ENCODE results near the gene ZNF263. TPM values are rescaled to one million over a fixed set of nuclear protein-coding genes. Genes with fewer than 3 reads are reported as not detected.

ZNF263 gene
- total RNA-seq, 1 experiment from 2014 or later: 52.2 TPM

DNA sequence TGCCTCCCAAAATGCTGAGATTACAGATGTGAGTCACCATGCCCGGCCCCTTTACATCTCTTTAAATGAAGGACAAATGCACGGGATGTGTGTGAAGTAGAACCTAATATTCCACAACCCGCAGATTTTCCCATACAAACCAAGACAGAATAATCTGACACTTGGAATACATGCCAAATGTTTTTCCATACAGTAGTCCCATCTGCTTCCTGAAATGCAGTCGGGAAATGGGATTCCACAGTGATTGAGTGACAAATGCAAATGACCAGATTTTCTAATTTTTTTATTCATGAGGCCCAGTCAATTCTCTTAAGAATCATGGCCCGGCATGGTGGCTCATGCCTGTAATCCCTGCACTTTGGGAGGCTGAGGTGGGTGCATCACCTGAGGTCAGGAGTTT lies 41.5 kb upstream of the ZNF263 start:
- no peak overlapping the region for H3K27ac ChIP-seq (ENCODE audit: low read length)
- ChIA-PET POLR2A (ENCODE audit: unreplicated experiment) (no interaction called here), CTCF (no interaction called here)
- H4K20me1 ChIP-seq (ENCODE audit: low read length): no peaks in the 10 kb centered on the region
- H3K9ac ChIP-seq (ENCODE audit: low read length): no peak overlapping the region
- no peaks in the 10 kb centered on the region for H3K9me3 ChIP-seq (ENCODE audit: low read length)
- H3F3A ChIP-seq (ENCODE audit: low read length, unreplicated experiment): no peaks in the 10 kb centered on the region
- no peak overlapping the region for H3K4me3 ChIP-seq (ENCODE audit: low read length)
- intact Hi-C loops (cut with micrococcal nuclease): no loop called here
- no peaks in the 10 kb centered on the region for H3K36me3 ChIP-seq (ENCODE audit: low read depth, low read length)
- H3K4me2 ChIP-seq (ENCODE audit: low read length): no peak overlapping the region
- ATAC-seq (no peak), DNase-seq (no peak)
- no peaks in the 10 kb centered on the region for H3K27me3 ChIP-seq (ENCODE audit: low read length)
- no peaks in the 10 kb centered on the region for H3K4me1 ChIP-seq (ENCODE audit: insufficient read depth, low read length)
- H3K79me2 ChIP-seq (ENCODE audit: low read length): no peaks in the 10 kb centered on the region
- BruUV-seq (replicated peaks): no TSS peak
- TF ChIP-seq, protein P1, sequence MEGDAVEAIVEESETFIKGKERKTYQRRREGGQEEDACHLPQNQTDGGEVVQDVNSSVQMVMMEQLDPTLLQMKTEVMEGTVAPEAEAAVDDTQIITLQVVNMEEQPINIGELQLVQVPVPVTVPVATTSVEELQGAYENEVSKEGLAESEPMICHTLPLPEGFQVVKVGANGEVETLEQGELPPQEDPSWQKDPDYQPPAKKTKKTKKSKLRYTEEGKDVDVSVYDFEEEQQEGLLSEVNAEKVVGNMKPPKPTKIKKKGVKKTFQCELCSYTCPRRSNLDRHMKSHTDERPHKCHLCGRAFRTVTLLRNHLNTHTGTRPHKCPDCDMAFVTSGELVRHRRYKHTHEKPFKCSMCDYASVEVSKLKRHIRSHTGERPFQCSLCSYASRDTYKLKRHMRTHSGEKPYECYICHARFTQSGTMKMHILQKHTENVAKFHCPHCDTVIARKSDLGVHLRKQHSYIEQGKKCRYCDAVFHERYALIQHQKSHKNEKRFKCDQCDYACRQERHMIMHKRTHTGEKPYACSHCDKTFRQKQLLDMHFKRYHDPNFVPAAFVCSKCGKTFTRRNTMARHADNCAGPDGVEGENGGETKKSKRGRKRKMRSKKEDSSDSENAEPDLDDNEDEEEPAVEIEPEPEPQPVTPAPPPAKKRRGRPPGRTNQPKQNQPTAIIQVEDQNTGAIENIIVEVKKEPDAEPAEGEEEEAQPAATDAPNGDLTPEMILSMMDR (conservative IDR thresholded peaks at IDR 0.05; ENCODE audit: low read depth, low read length): no peak
- H3K9me2 ChIP-seq (replicated peaks; ENCODE audit: low read length): no peaks in the 10 kb centered on the region
- no peak overlapping the region for H2AFZ ChIP-seq (ENCODE audit: low read length)

DNA sequence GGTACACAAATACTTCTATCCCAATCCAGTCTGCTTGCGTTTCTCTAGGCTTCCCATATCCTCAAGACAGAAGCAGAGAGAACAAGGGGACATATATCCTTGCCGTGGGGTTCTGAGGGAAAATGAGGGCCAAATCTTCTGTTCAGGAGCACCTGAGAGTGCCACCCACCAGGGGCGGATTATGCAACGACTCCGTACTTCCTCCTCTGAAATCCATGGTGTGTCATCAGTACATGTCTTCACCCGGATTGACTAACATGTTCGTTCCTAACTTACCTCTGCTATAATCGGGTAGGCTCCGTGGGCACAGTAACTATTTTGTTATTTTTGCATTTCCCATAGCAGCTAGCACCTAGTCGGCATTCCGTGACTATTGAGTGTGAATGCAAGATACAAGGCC lies 40.6 kb upstream of the ZNF263 start:
- intact Hi-C loops (cut with micrococcal nuclease): no loop called here
- H3K36me3 ChIP-seq (ENCODE audit: low read depth, low read length): no peaks in the 10 kb centered on the region
- no peak overlapping the region for H3K4me3 ChIP-seq (ENCODE audit: low read length)
- no peak overlapping the region for H3K9ac ChIP-seq (ENCODE audit: low read length)
- ATAC-seq (no peak), DNase-seq (no peak)
- no peak overlapping the region for H3K4me2 ChIP-seq (ENCODE audit: low read length)
- H3K4me1 ChIP-seq (ENCODE audit: insufficient read depth, low read length): no peaks in the 10 kb centered on the region
- H4K20me1 ChIP-seq (ENCODE audit: low read length): no peaks in the 10 kb centered on the region
- ChIA-PET POLR2A (ENCODE audit: unreplicated experiment) (no interaction called here), CTCF (no interaction called here)
- no TSS peak for BruUV-seq (replicated peaks)
- H3F3A ChIP-seq (ENCODE audit: low read length, unreplicated experiment): no peaks in the 10 kb centered on the region
- H2AFZ ChIP-seq (ENCODE audit: low read length): no peak overlapping the region
- H3K79me2 ChIP-seq (ENCODE audit: low read length): no peaks in the 10 kb centered on the region
- no peaks in the 10 kb centered on the region for H3K27me3 ChIP-seq (ENCODE audit: low read length)
- no peaks in the 10 kb centered on the region for H3K9me2 ChIP-seq (replicated peaks; ENCODE audit: low read length)
- H3K9me3 ChIP-seq (ENCODE audit: low read length): no peaks in the 10 kb centered on the region
- H3K27ac ChIP-seq (ENCODE audit: low read length): no peak overlapping the region
- TF ChIP-seq, protein P1 (conservative IDR thresholded peaks at IDR 0.05; ENCODE audit: low read depth, low read length): no peak

DNA sequence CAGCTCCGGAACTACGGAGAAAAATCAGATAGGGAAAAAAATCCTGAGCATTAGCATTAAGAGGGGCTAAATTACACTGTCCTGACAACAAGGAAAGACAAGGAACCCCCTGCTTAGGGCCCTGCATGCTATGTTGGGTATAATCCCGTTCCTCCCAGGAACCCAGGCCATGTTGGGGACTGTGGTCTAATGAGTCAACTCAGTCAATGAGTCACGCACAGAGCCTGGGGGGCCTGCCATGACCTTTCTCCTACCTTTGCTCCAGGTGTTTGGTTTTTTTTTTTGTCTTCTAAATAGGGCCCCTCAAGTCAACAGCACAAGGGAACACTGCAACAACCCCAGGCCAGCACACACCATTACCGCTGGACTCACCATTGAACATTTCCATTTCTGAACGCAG lies 39.4 kb upstream of the ZNF263 start:
- ChIA-PET POLR2A (ENCODE audit: unreplicated experiment) (no interaction called here), CTCF (no interaction called here)
- H2AFZ ChIP-seq (ENCODE audit: low read length): no peak overlapping the region
- H3K9ac ChIP-seq (ENCODE audit: low read length): no peak overlapping the region
- H3F3A ChIP-seq (ENCODE audit: low read length, unreplicated experiment): no peaks in the 10 kb centered on the region
- BruUV-seq (replicated peaks): no TSS peak
- H4K20me1 ChIP-seq (ENCODE audit: low read length): no peaks in the 10 kb centered on the region
- TF ChIP-seq, protein P1 (conservative IDR thresholded peaks at IDR 0.05; ENCODE audit: low read depth, low read length): no peak
- TF ChIP-seq EZH2phosphoT487 (IDR thresholded peaks at IDR 0.05; ENCODE audit: borderline replicate concordance, low read length) (no peak), EZH2 (IDR thresholded peaks at IDR 0.05; ENCODE audit: low read length, unreplicated experiment) (no peak)
- no peak for DNase-seq
- H3K79me2 ChIP-seq (ENCODE audit: low read length): no peaks in the 10 kb centered on the region
- H3K9me3 ChIP-seq (ENCODE audit: low read length): no peaks in the 10 kb centered on the region
- no peak for ATAC-seq
- H3K4me2 ChIP-seq (ENCODE audit: low read length): no peak overlapping the region
- no peaks in the 10 kb centered on the region for H3K9me2 ChIP-seq (replicated peaks; ENCODE audit: low read length)
- H3K27ac ChIP-seq (ENCODE audit: low read length): no peak overlapping the region
- no peaks in the 10 kb centered on the region for H3K36me3 ChIP-seq (ENCODE audit: low read depth, low read length)
- no peak overlapping the region for H3K4me3 ChIP-seq (ENCODE audit: low read length)
- H3K27me3 ChIP-seq (ENCODE audit: low read length): no peaks in the 10 kb centered on the region
- intact Hi-C loops (cut with micrococcal nuclease): no loop called here
- H3K4me1 ChIP-seq (ENCODE audit: insufficient read depth, low read length): no peaks in the 10 kb centered on the region

Measured in PC-3 (cell line).